ENCODE results near the gene KCNK5. TPM values are rescaled to one million over a fixed set of nuclear protein-coding genes. Genes with fewer than 3 reads are reported as not detected.
A peak's percentile ranks its signal among the peaks of the same experiment; 100 is the strongest.

KCNK5 gene
- polyA plus RNA-seq, 3 donors = 0.09 TPM; not detected in 2

DNA sequence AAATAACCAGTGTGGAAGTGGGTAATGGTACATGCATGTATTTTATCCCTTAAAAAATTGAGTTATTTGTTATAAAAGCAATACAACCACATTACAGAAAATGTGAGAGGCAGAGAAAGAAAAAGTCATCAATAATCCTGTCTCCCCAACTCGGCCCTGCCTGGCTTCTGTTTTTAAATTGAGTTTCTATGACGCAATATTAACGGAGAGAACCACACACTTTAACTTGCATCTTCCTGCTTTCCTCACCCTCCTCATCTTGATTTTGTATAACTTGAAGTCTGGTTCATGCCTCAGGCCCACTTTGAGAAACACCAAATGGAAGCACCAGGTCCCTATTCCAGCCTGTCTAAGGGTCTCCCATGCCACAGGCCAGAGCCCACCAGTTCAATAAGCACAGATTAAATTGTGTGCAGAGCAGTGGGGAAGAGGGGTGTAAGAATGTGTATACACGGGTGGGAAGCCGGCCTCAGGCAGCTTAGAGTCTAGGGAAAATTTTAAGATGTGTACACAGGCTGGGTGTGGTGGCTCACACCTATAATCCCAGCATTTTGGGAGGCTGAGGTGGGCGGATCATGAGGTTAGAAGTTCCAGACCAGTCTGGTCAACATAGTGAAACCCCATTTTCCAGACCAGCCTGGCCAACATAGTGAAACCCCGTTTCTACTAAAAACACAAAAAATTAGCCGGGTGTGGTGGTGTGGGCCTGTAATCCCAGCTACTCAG lies 15.9 kb downstream of the KCNK5 start:
- H3K4me2 ChIP-seq (replicated peaks; ENCODE audit: extremely low read depth, low read length, poor library complexity, severe bottlenecking) = peak overlapping the region; percentile 7
- peak in 1 of 3 donors; percentile 28 for DNase-seq
- H4K20me1 ChIP-seq (ENCODE audit: insufficient read depth, low read length) = no peaks in the 10 kb centered on the region
- intact Hi-C loops (cut with micrococcal nuclease) = no loop called here
- H3K36me3 Mint-ChIP-seq = peaks cover 2 to 4% of the 10 kb centered on the region in 2 donors
- H3K9ac ChIP-seq (ENCODE audit: insufficient read depth, low read length, poor library complexity, severe bottlenecking) = no peak overlapping the region
- H3K9me3 ChIP-seq (replicated peaks in 1 of 2; ENCODE audit: control insufficient read depth in 1 of 2, insufficient read depth in 1 of 2, low read length in 2 of 2) = no peaks in the 10 kb centered on the region
- peaks cover 65% of the 10 kb centered on the region for H3K4me1 Mint-ChIP-seq
- TF ChIP-seq, protein P1, sequence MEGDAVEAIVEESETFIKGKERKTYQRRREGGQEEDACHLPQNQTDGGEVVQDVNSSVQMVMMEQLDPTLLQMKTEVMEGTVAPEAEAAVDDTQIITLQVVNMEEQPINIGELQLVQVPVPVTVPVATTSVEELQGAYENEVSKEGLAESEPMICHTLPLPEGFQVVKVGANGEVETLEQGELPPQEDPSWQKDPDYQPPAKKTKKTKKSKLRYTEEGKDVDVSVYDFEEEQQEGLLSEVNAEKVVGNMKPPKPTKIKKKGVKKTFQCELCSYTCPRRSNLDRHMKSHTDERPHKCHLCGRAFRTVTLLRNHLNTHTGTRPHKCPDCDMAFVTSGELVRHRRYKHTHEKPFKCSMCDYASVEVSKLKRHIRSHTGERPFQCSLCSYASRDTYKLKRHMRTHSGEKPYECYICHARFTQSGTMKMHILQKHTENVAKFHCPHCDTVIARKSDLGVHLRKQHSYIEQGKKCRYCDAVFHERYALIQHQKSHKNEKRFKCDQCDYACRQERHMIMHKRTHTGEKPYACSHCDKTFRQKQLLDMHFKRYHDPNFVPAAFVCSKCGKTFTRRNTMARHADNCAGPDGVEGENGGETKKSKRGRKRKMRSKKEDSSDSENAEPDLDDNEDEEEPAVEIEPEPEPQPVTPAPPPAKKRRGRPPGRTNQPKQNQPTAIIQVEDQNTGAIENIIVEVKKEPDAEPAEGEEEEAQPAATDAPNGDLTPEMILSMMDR (IDR thresholded peaks at IDR 0.05) = no peak
- no peaks in the 10 kb centered on the region for H3K36me3 ChIP-seq (replicated peaks in 1 of 2; ENCODE audit: control insufficient read depth in 1 of 2, insufficient read depth in 2 of 2, low read length in 2 of 2)
- no peaks in the 10 kb centered on the region for H3K27me3 ChIP-seq (ENCODE audit: control insufficient read depth in 2 of 2, insufficient read depth in 2 of 2, low read length in 2 of 2)
- H3K27me3 Mint-ChIP-seq (ENCODE audit: low read depth in 3 of 3) = no peaks in the 10 kb centered on the region
- no peaks in the 10 kb centered on the region for H3K9me3 Mint-ChIP-seq
- H3K4me3 Mint-ChIP-seq = no peak overlapping the region
- H3K79me2 ChIP-seq (ENCODE audit: insufficient read depth, low read length) = peaks cover 84% of the 10 kb centered on the region
- H3K4me1 ChIP-seq (ENCODE audit: control insufficient read depth in 1 of 2, insufficient read depth in 2 of 2, low read length in 2 of 2) = peaks cover 50 to 64% of the 10 kb centered on the region in 2 donors
- peak overlapping the region; percentile 37 for H2AFZ ChIP-seq (ENCODE audit: insufficient read depth, low read depth, low read length, poor library complexity, severe bottlenecking)
- no peak overlapping the region for H3K4me3 ChIP-seq (replicated peaks in 1 of 3; ENCODE audit: low read depth in 2 of 3, low read length in 3 of 3)
- H3K27ac ChIP-seq (ENCODE audit: low read depth in 1 of 2, low read length in 2 of 2) = peak overlapping the region in 1 of 2 donors; percentile 69
- 43% methylated on average over 6 of the region's 8 CpGs for WGBS (ENCODE audit: insufficient coverage)
- peak overlapping the region in 6 of 7 donors; percentile 7 to 89 (median 76) for H3K27ac Mint-ChIP-seq

DNA sequence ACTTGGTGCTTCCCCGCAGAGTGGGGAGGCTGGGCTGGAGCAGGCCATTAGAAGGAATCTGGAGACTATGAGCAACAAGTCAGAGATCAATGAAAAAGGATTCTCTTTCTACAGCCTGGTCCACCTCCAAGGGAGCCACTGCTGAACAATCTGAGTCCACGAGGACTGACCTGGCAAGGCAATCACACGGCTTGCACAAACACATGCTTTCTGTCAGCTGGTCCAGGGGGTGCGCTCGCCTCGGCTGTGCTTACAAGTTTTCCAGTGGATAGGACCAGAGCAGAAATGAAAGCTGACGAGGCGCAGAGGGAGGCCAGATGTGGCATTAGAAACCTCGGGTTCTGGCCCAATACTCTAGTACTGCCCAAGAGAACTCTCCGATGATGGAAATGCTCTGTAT lies 18.1 kb downstream of the KCNK5 start:
- Histone ChIP-seq H2AFZ (ENCODE audit: insufficient read depth, low read depth, low read length, poor library complexity, severe bottlenecking) (peak overlapping the region; percentile 58), H3K27me3 (ENCODE audit: control insufficient read depth in 2 of 2, insufficient read depth in 2 of 2, low read length in 2 of 2) (no peaks in the 10 kb centered on the region), H3K4me2 (replicated peaks; ENCODE audit: extremely low read depth, low read length, poor library complexity, severe bottlenecking) (no peak overlapping the region), H3K4me3 (replicated peaks in 1 of 3; ENCODE audit: low read depth in 2 of 3, low read length in 3 of 3) (no peak overlapping the region), H3K79me2 (ENCODE audit: insufficient read depth, low read length) (peaks cover 82% of the 10 kb centered on the region), H4K20me1 (ENCODE audit: insufficient read depth, low read length) (no peaks in the 10 kb centered on the region), H3K9me3 (replicated peaks in 1 of 2; ENCODE audit: control insufficient read depth in 1 of 2, insufficient read depth in 1 of 2, low read length in 2 of 2) (no peaks in the 10 kb centered on the region), H3K36me3 (replicated peaks in 1 of 2; ENCODE audit: control insufficient read depth in 1 of 2, insufficient read depth in 2 of 2, low read length in 2 of 2) (no peaks in the 10 kb centered on the region), H3K4me1 (ENCODE audit: control insufficient read depth in 1 of 2, insufficient read depth in 2 of 2, low read length in 2 of 2) (peaks cover 38 to 53% of the 10 kb centered on the region in 2 donors), H3K27ac (ENCODE audit: low read depth in 1 of 2, low read length in 2 of 2) (peak overlapping the region in 1 of 2 donors; percentile 1), H3K9ac (ENCODE audit: insufficient read depth, low read length, poor library complexity, severe bottlenecking) (no peak overlapping the region)
- H3K4me3 Mint-ChIP-seq = no peak overlapping the region
- H3K27ac Mint-ChIP-seq = peak overlapping the region in 2 of 7 donors; percentile 30 to 63
- 53% methylated on average over 10 of the region's 10 CpGs for WGBS (ENCODE audit: insufficient coverage)
- intact Hi-C loops (cut with micrococcal nuclease) = no loop called here
- DNase-seq = no peak
- no peaks in the 10 kb centered on the region for H3K9me3 Mint-ChIP-seq
- peaks cover 58% of the 10 kb centered on the region for H3K4me1 Mint-ChIP-seq
- H3K27me3 Mint-ChIP-seq (ENCODE audit: low read depth in 3 of 3) = no peaks in the 10 kb centered on the region
- H3K36me3 Mint-ChIP-seq = peaks cover 2% of the 10 kb centered on the region in 2 donors
- TF ChIP-seq, protein P1 (IDR thresholded peaks at IDR 0.05) = no peak
